Nephron (organoid): ENCODE measurements around the gene KLHDC7B.

ENCODE experiments used
- H3K27ac Mint-ChIP-seq, 3 experiments: 2 replicates each; pipeline ENCODE4 v1.8.0; 2020; ENCODE audit warnings: mixed read lengths in 3 of 3, mild to moderate bottlenecking in 2 of 3, moderate library complexity in 1 of 3
- H3K27me3 Mint-ChIP-seq: 2 replicates; pipeline ENCODE4 v1.8.0; 2021; ENCODE audit warnings: low read depth, mild to moderate bottlenecking, moderate library complexity, mixed read lengths
- H3K36me3 Mint-ChIP-seq: 2 replicates; pipeline ENCODE4 v1.8.0; 2020; ENCODE audit warnings: low read depth, mixed read lengths
- H3K4me1 Mint-ChIP-seq: 2 replicates; pipeline ENCODE4 v1.8.0; 2020; ENCODE audit warnings: mixed read lengths
- H3K4me3 Mint-ChIP-seq, 3 experiments: 2 replicates each; pipeline ENCODE4 v1.8.0; 2020; ENCODE audit warnings: mild to moderate bottlenecking in 3 of 3, mixed read lengths in 3 of 3, moderate library complexity in 2 of 3
- H3K9me3 Mint-ChIP-seq: 2 replicates; pipeline ENCODE4 v1.8.0; 2020; ENCODE audit warnings: mixed read lengths
- CTCF ChIP-seq, 3 experiments: fragments of 200-600 bp; sonication (generic); IDR thresholded peaks; one replicate each; pipeline ENCODE4 v1.5.0; 2021; ENCODE audit warnings: antibody characterized with exemption in 3 of 3; ENCODE audit not compliant: unreplicated experiment in 3 of 3

The KLHDC7B gene

GRCh38 chr22:50567721-50568252, 22.1 kb downstream of the KLHDC7B start:
- Mint-ChIP-seq H3K4me3 (no peak overlapping the region), H3K9me3 (no peaks in the 10 kb centered on the region), H3K4me1 (peaks cover 11% of the 10 kb centered on the region), H3K36me3 (peaks cover 17% of the 10 kb centered on the region), H3K27me3 (no peaks in the 10 kb centered on the region), H3K27ac (no peak overlapping the region)
- TF ChIP-seq CTCF (IDR thresholded peaks at IDR 0.05; ENCODE audit: unreplicated experiment in 3 of 3) = no peak

GRCh38 chr22:50568626-50569025, 22.9 kb downstream of the KLHDC7B start:
- Mint-ChIP-seq H3K4me1 (peaks cover 3% of the 10 kb centered on the region), H3K27ac (no peak overlapping the region), H3K27me3 (no peaks in the 10 kb centered on the region), H3K4me3 (no peak overlapping the region), H3K9me3 (no peaks in the 10 kb centered on the region), H3K36me3 (peaks cover 17% of the 10 kb centered on the region)
- no peak for TF ChIP-seq CTCF (IDR thresholded peaks at IDR 0.05; ENCODE audit: unreplicated experiment in 3 of 3)

- Mint-ChIP-seq H3K4me3 (no peak overlapping the region), H3K27ac (no peak overlapping the region), H3K27me3 (no peaks in the 10 kb centered on the region), H3K9me3 (no peaks in the 10 kb centered on the region), H3K36me3 (peaks cover 17% of the 10 kb centered on the region), H3K4me1 (no peaks in the 10 kb centered on the region)
- TF ChIP-seq CTCF (IDR thresholded peaks at IDR 0.05; ENCODE audit: unreplicated experiment in 3 of 3) = no peak
Observed at GRCh38 chr22:50569041-50569459, 23.4 kb downstream of the KLHDC7B start.

- Mint-ChIP-seq H3K4me3 (no peak overlapping the region), H3K27me3 (no peaks in the 10 kb centered on the region), H3K36me3 (peaks cover 17% of the 10 kb centered on the region), H3K27ac (no peak overlapping the region), H3K9me3 (no peaks in the 10 kb centered on the region), H3K4me1 (no peaks in the 10 kb centered on the region)
- TF ChIP-seq CTCF (IDR thresholded peaks at IDR 0.05; ENCODE audit: unreplicated experiment in 3 of 3) = no peak
Observed at GRCh38 chr22:50569896-50570535, 24.3 kb downstream of the KLHDC7B start.

- TF ChIP-seq CTCF (IDR thresholded peaks at IDR 0.05; ENCODE audit: unreplicated experiment in 3 of 3) = no peak
- Mint-ChIP-seq H3K27me3 (no peaks in the 10 kb centered on the region), H3K4me1 (no peaks in the 10 kb centered on the region), H3K36me3 (peaks cover 18% of the 10 kb centered on the region), H3K9me3 (no peaks in the 10 kb centered on the region), H3K4me3 (no peak overlapping the region), H3K27ac (no peak overlapping the region)
Observed at GRCh38 chr22:50570861-50571260, 25.2 kb downstream of the KLHDC7B start.
